ENCODE measurements around the gene RNF40.

The RNF40 gene

GRCh38 chr16:30762991-30763725, 1.0 kb downstream of the RNF40 start:
- DNase-seq, result no peak

GRCh38 chr16:30764086-30764485, 2.0 kb downstream of the RNF40 start:
- DNase-seq, result no peak

DNA sequence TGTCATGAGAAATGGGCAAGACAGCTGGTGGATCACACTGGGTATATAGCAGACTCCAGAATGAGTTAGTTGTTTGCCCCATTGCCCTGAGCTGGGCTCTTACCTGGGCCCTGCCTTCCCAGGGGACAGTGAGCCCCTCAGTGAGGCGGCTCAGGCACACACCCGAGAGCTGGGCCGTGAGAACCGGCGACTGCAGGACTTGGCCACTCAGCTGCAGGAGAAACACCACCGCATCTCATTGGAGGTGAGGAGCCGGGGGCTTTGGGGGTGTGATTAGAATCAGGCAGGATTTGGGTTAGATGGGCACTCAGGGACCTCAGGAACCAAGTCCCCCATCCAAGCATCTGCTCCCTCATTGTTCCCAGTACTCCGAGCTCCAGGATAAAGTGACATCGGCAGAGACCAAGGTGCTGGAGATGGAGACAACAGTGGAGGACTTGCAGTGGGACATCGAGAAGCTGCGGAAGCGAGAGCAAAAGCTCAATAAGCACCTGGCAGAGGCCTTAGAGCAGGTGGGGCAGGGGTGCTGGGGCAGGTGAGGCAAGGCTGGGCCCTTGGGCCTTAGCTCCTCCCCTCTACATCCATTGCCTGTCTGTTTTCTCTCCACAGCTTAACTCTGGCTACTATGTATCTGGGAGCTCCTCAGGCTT, 2.8 kb downstream of the RNF40 start:
- DNase-seq, result no peak

DNA sequence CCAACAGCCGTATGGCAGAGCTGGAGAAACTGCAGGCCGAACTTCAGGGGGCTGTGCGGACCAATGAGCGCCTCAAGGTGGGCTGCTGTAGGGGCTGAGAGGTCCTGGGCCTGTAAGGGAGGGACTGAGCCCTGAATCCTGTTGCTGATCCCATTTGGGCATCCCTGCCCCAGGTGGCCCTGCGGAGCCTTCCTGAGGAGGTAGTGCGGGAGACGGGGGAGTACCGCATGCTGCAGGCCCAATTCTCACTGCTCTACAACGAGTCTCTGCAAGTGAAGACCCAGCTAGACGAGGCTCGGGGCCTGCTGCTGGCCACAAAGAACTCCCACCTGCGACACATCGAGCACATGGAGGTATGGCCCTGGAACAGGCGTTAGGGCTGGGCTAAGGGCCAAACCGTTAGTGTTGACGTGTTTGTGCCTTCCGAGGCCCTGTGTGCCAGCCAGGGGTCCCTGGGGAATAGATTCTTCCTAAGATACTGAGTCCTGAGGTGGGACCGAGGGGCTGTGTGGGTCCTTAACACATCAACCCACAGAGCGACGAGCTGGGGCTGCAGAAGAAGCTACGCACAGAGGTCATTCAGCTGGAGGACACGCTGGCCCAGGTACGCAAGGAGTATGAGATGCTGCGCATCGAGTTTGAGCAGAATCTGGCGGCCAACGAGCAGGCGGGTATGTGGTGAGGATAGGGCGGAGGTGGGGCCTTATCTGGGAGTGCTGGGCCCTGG, 4.2 kb downstream of the RNF40 start:
- DNase-seq, result no peak

GRCh38 chr16:30766933-30767284, 4.8 kb downstream of the RNF40 start:
- no peak for DNase-seq

DNA sequence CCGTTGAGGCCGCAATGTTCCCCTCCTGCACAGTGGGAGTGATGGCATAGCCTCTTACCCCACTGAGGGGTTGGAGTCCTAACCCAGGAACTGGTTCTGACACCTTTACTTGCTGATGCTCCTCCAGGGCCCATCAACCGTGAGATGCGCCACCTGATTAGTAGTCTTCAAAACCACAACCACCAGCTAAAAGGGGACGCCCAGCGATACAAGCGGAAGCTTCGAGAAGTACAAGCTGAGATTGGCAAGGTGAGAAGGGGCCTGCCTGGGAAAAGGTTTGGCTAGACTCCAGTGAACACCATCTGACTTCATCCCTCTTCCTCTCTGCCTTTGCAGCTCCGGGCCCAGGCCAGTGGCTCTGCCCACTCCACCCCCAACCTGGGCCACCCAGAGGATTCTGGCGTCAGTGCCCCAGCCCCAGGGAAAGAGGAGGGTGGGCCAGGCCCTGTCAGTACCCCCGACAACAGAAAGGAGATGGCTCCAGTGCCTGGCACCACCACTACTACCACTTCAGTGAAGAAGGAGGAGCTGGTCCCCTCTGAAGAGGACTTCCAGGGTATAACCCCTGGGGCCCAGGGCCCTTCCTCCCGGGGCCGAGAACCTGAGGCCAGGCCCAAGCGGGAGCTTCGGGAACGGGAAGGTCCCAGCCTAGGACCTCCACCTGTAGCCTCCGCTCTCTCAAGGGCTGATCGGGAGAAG, 5.8 kb downstream of the RNF40 start:
- DNase-seq, result peak; percentile 68

DNA sequence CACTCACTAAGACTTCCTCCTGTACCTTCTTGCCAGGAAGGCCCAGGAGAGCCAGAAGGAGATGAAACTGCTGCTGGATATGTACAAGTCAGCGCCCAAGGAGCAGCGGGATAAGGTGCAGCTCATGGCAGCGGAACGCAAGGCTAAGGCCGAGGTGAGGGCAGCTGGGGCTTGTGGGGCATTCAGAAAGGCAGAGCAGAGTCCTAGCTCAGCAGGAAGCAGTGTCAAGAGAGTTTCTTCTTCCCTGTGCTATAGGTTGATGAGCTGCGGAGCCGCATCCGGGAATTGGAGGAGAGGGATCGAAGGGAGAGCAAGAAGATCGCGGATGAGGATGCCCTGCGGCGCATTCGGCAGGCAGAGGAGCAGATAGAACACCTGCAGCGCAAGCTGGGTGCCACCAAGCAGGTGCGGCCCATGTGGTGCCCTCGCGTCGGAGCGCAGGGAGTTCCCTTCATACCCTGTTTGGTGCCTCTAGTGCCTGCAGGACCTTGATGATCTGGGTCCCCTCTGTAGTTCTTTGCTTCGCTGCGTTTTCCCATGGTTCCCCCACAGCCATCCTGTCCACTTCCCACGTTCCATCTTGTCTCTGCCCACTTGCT, 6.6 kb downstream of the RNF40 start:
- no peak for DNase-seq

DNA sequence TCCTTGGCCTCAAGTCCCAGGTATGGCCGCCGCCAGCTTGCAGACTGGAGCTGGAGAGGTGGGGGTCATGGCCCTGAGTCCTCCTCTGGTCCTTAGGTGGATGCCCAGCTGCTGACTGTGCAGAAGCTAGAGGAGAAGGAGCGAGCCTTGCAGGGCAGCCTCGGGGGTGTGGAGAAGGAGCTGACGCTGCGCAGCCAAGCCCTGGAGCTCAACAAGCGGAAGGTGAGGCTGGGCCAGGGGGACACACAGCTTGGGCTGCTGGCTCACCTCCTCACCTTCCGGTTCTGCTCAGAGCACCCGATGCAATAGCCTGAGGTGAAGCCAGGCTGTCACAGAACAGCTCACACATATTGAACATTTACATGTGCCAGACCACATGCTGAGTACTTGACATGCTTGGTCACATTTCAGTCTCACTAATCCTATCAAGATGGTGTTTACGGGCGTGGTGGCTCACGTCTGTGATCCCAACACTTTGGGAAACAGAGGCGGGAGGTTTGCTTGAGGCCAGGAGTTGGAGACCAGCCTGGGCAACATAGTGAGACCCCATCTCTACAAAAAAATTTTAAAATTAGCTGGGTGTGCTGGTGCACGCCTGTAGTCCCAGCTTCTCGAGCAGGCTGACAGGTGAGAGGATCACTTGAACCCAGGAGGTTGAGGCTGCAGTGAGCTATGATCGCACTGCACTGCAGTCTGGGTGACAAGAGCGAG, 7.4 kb downstream of the RNF40 start:
- no peak for DNase-seq

DNA sequence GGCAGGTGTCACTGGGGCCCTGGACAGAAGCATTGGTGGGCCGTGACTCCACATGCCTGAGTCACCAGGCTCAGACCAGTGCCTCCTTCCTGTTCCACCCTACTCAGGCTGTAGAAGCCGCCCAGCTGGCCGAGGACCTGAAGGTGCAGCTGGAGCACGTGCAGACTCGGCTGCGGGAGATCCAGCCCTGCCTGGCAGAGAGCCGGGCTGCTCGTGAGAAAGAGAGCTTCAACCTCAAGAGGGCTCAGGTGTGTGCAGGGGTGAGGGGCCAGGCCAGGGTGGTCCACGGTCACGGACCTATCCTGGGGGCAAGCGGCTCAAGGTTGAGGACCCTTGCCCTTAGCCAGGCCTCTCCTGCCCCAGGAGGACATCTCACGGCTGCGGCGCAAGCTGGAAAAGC, 9.6 kb downstream of the RNF40 start:
- DNase-seq, result no peak

DNA sequence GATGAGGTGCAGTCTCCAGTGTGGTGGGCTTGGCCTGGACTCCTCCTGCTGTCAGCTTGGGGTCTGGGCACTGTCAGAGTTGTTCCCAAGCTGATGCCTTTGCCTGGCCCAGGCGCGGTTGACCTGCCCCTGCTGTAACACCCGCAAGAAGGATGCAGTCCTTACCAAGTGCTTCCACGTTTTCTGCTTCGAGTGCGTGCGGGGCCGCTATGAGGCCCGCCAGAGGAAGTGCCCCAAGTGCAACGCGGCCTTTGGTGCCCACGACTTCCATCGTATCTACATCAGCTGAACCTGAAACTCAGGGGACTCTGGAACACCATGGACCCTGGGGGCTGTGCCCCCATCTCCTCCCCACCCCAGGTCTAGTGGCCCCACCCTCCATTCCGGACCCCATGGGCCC, 11.7 kb downstream of the RNF40 start:
- DNase-seq, result no peak

DNA sequence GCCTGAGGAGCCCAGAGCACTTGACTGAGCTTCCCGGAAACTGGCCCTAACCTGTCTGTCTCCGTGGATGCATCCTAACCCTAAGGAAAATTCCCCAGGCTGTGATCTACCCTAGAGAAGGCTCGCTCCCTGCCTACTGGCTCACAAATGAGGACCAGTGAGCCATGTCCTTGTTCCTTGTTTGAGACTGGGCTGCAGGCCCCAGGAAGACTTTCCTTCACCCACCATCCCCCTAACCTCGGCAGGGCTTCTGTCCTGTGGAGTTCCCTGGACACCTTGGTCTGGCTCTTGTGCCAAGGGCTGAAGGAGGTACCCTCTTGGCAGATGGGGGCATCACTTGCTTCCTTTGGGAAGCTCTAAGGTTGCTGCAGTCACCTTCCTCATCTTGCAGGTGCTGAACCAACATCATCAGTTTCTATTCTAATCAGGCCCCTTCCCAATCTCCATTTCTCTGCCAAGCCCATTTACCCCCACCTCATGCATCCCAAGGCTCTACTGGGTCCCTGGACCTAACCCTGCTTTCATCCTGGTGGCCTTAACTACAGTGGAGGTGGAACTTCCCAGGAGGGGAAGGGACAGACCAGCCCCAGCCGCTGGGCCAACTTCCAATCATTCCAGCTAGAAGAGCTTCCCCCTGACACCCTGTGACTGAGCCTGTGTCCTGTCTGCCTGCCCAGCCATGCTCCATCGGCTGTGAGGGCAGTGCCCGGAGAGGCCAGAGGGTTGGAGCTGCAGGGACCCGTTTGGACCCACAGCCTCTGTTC, 12.4 kb downstream of the RNF40 start:
- no peak for DNase-seq

DNA sequence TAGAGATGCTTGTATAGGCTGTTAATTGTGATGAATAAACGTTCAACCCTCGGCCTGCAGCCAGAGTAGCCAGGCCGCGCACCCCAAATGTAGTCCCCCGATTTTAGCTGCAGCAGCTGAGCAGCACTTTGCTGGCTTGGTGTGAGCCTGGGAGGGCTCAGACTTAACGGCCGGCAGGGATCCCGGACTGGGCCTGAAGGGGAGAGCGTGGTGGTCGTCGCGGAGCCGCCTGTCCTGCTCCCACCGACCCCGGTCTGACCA, 12.9 kb downstream of the RNF40 start:
- no peak for DNase-seq

- peak; percentile 58 for DNase-seq
Measured at GRCh38 chr16:30775392-30776188, 13.5 kb downstream of the RNF40 start.

DNA sequence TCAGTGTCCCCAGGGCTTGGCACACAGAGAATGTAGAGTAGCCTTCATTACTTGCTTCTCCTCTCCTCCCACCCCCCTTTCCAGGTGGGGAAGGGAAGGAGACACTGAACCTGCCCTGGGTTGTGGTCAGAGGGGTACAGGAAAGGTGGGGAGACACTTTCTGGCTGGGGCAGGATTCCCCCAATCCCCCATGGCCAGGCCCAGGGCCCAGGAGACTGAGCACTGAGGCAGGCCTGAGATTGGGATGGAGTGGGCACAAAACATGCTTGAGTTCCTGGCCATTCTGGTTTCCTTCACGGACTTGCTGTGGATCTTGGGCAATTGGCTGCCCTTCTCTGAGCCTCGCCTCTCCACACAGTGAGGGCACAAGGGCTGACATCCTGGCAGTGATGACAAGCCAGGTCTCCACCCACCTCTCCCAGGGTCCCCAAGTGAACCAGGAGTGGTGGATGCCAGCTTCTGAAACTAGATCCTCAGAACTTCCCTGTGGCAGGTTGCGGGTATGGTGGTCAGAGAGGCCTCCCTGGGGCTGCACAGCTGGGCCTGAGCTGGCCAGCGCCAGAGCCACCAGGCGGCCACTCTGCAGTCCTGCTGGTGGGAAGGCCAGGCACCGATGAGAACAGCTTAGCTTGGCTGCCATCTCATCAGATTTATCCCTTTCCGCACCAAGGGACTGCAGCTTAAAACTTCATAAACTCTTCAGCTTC, 15.6 kb downstream of the RNF40 start:
- DNase-seq, result no peak

DNA sequence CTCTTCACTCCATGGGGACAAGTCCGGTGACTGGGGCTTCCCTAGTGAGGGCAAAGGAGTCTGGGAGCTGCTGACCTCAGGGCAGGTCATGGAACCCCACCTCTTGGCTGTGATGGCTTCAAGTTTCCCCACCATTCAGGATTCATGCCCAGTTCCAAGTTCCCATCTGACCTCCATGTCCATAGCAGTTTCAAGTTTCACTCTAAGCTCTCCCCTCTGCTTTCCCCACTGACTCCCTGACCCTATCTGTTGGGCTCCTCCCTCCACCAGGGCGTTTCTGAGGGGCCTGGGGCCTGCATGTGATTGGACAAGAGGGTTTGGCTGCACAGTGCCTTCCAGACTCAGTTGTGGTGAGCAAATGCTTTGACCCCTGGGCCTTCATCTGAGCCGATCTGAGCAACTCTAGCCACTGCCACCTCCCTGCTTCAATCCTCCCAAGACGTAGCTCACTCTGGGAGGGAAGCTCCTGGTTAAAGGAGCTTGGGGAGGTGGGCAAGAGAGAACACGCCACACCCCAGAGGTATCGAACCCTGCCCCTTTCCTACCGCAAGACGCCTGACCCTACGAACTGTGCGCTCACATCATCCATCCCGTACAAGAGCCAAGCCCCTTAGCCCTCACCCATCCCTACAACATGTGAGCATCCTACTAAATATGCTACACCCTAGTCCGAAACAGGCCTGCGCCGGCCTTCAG, 16.6 kb downstream of the RNF40 start:
- no peak for DNase-seq

DNA sequence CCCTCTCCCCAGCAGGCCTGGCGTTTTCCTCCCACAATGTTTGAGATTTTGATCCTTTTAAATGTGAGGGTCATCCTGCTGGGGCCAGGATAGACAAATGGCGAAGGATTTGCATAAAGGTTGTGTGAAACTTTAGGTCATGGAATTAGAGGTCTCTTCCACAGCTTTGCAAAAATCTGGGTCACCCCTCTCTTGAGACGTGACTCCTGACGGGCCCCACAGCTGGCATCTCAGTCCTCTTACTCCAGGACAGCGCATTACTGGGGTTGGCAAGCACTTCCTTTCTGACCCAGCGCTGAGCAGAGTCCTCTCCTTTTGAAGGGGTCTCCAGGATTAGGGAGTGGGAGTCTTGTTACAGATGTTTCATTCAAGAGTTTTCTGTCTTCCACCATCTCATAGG, 17.5 kb downstream of the RNF40 start:
- DNase-seq, result no peak

- no peak for DNase-seq
Measured at GRCh38 chr16:30780021-30780420, 17.9 kb downstream of the RNF40 start.

- no peak for DNase-seq
Measured at GRCh38 chr16:30780549-30780948, 18.4 kb downstream of the RNF40 start.

GRCh38 chr16:30782486-30783279, 20.6 kb downstream of the RNF40 start:
- no peak for DNase-seq
